ENCODE data around the gene ARFGAP1. TPM values are rescaled to one million over a fixed set of nuclear protein-coding genes. Genes with fewer than 3 reads are reported as not detected.
A peak's percentile ranks its signal among the peaks of the same experiment; 100 is the strongest.

Gene ARFGAP1
- total RNA-seq, 1 donor from 2014 or later, result 128 TPM

DNA sequence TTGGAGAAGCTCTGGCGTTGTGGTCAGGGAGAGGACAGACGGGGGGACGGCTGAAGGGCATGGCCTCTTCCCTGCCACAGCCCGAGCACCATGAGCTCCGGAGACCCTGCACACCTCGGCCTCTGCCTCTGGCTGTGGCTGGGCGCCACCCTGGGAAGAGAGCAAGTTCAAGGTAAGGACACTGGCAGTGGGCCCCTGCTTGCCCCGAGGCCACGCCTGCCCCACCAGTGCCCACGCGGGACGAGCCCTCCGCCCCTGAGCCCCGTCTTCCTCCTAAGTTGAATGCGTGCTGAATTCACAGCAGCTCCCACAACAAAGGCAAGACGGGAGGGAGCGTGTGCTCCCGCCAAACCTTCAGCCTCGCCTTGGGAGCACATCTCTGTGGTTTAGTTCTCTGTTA is 22.4 kb downstream of the ARFGAP1 start:
- no peak for DNase-seq (ENCODE audit: low read depth, low spot score)
- Mint-ChIP-seq H3K27ac (ENCODE audit: unreplicated experiment) (peak overlapping the region; percentile 92), H3K27me3 (ENCODE audit: low read depth) (peaks cover 4% of the 10 kb centered on the region), H3K4me1 (peaks cover 30% of the 10 kb centered on the region), H3K4me3 (peak overlapping the region; percentile 84), H3K36me3 (ENCODE audit: low read depth) (peaks cover 2% of the 10 kb centered on the region), H3K9me3 (no peaks in the 10 kb centered on the region)
- no peak for TF ChIP-seq CTCF (conservative IDR thresholded peaks at IDR 0.05)

DNA sequence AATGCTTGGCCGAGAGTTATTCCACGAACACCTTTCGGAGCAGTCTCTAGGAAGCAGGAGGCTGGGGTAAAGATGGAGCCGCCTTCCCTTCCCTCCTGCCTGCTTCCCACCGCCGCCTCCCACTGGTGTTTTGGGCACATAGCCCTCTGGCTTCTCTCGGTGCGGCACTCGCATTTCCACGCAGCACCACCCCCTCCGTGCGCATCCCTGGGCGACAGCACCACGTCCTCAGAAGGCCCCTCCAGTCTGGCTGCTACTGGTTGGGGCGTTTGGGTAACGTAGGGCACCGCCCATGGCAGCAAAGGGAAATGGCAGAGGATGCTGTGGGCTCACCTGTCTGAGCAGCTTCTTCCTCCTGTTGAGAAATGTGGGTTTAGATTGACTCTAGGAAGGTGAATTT is 22.8 kb downstream of the ARFGAP1 start:
- peaks cover 30% of the 10 kb centered on the region for H3K4me1 Mint-ChIP-seq
- DNase-seq (ENCODE audit: low read depth, low spot score), result no peak
- peak overlapping the region; percentile 84 for H3K4me3 Mint-ChIP-seq
- no peaks in the 10 kb centered on the region for H3K9me3 Mint-ChIP-seq
- TF ChIP-seq CTCF (conservative IDR thresholded peaks at IDR 0.05), result no peak
- peaks cover 2% of the 10 kb centered on the region for H3K36me3 Mint-ChIP-seq (ENCODE audit: low read depth)
- peak overlapping the region; percentile 92 for H3K27ac Mint-ChIP-seq (ENCODE audit: unreplicated experiment)
- peaks cover 4% of the 10 kb centered on the region for H3K27me3 Mint-ChIP-seq (ENCODE audit: low read depth)

DNA sequence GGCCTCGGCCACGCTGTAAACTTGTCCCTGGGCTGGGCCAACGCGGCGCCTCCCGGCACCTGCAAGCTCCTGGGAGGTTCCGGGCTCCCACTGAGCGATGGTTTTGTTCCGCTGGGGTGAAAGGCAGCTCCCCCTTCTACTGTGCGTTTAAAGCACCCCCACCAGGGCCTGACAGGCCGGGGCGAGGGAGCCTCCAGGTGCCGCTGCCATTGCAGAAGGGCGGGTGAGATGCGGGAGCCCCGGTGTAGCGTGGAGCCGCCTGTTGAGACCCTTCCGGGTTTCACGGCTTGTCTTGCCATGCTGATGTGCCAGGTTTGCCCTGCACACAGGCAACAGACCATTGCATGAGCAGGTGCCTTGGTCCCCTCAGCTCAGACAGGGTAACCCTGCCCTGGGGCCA is 23.2 kb downstream of the ARFGAP1 start:
- no peak for DNase-seq (ENCODE audit: low read depth, low spot score)
- H3K36me3 Mint-ChIP-seq (ENCODE audit: low read depth), result peaks cover 2% of the 10 kb centered on the region
- H3K9me3 Mint-ChIP-seq, result no peaks in the 10 kb centered on the region
- H3K27me3 Mint-ChIP-seq (ENCODE audit: low read depth), result peaks cover 7% of the 10 kb centered on the region
- H3K4me3 Mint-ChIP-seq, result peak overlapping the region; percentile 84
- no peak overlapping the region for H3K27ac Mint-ChIP-seq (ENCODE audit: unreplicated experiment)
- peaks cover 30% of the 10 kb centered on the region for H3K4me1 Mint-ChIP-seq
- TF ChIP-seq CTCF (conservative IDR thresholded peaks at IDR 0.05), result no peak

DNA sequence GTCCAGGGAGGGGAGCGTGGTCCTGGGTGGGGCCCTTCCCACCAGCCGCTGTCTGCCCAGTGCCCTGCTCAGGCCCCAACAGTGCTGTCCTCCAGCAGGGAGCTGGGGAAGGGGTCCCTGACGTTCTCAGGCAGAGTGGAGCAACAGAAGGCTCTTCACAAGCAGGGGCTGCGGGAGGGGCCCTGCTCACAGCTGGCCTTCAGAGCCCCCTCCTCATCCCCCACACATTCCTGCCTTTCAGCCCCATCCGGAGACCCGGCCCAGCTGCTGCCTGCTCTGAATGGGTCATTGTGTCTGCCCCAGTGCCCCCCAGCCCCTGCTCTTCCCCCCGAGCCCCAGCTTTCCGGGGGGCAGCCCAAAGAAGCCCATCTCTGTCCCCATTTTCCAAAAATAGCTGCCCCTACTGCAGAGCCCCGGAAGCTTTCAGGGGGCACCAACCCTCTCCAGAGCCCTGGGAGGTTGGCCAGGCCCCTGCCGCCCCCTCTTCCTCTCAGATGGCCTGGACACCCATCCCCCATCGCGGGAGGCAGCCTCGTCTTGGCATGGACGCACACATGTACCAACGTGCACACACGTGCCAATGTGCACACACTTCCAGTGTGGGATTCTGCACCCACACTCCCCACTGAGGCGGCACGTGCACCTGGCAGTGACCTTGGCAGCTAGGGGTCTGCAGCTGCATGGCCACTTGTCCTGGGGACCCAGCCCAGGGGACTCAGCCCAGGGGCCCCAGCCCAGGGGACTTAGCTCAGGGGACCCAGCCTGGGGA is 24.1 kb downstream of the ARFGAP1 start:
- peaks cover 2% of the 10 kb centered on the region for H3K36me3 Mint-ChIP-seq (ENCODE audit: low read depth)

GRCh38 chr20:63297371-63297781 is 24.8 kb downstream of the ARFGAP1 start:
- Mint-ChIP-seq H3K4me1 (peaks cover 26% of the 10 kb centered on the region), H3K36me3 (ENCODE audit: low read depth) (peaks cover 2% of the 10 kb centered on the region)

More for the DNA sequence above, 24.1 kb downstream of the ARFGAP1 start:
- no peak for TF ChIP-seq CTCF (conservative IDR thresholded peaks at IDR 0.05)
- no peak overlapping the region for H3K27ac Mint-ChIP-seq (ENCODE audit: unreplicated experiment)
- peaks cover 30% of the 10 kb centered on the region for H3K4me1 Mint-ChIP-seq
- H3K4me3 Mint-ChIP-seq, result peak overlapping the region; percentile 38
- H3K9me3 Mint-ChIP-seq, result no peaks in the 10 kb centered on the region
- H3K27me3 Mint-ChIP-seq (ENCODE audit: low read depth), result peaks cover 8% of the 10 kb centered on the region
- peak; percentile 44 for DNase-seq (ENCODE audit: low read depth, low spot score)

More at GRCh38 chr20:63297371-63297781, 24.8 kb downstream of the ARFGAP1 start:
- H3K9me3 Mint-ChIP-seq, result no peaks in the 10 kb centered on the region
- TF ChIP-seq CTCF (conservative IDR thresholded peaks at IDR 0.05), result no peak
- no peak overlapping the region for H3K27ac Mint-ChIP-seq (ENCODE audit: unreplicated experiment)
- no peak for DNase-seq (ENCODE audit: low read depth, low spot score)
- no peak overlapping the region for H3K4me3 Mint-ChIP-seq
- H3K27me3 Mint-ChIP-seq (ENCODE audit: low read depth), result peaks cover 8% of the 10 kb centered on the region
